GM21515 (cell line): ENCODE results near the gene SMCO2.
A peak's percentile ranks its signal among the peaks of the same experiment; 100 is the strongest.

ENCODE experiments used
- ATAC-seq: cut with Tn5 transposase; IDR thresholded peaks from one replicate; pipeline ENCODE4 v1.9.1; 2021; ENCODE audit not compliant: unreplicated experiment

Gene SMCO2

DNA sequence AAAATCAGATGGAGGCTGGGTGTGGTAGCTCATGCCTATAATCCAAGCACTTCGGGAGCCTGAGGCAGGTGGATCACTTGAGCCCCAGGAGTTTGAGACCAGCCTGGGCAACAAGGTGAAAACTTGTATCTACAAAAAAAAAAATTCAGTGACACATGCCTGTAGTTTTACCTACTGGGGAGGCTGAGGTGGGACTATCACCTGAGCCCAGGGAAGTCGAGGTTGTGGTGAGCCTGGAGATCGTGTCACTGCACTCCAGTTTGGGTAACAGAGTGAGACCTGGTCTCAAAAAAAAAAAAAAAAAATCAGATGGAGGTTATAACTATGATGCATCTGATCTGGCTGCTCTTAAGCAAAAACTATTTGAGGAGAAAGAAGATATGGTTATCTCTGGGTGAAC, 50.9 kb downstream of the SMCO2 start:
- ATAC-seq: no peak

DNA sequence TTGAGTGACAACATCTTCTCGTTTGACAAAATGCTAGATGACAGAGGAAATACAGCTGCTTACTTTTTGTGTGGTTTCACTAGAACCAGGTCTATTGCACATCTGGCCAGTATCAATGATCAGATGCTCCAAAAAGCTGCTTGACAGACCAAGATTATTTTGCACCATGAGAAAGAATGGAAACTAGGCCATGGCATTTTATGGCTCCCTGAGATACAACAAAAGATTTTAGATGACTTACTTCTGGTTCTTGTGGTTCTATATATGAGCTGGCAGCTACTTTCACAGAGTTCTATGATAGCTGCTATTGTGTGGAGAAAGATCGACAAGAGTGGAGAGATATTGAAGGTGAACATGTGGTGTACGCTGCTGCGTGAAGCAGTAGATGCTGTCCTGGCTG, 51.6 kb downstream of the SMCO2 start:
- ATAC-seq: no peak

DNA sequence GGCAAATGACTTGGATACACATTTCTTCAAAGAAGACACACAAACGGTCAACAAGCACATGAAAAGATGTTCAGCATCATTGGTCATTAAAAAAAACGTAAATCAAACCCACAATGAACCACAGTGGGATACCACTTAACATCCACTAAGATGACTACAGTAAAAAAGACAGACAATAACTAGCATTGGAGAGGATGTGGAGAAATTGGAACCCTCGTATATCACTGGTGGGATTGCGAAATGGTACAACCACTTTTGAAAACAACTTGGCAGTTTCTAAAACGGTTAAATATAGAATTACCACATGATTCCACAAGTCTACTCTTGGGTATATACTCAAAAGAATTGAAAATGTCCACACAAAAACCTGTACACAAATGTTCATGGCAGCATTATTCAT, 52.2 kb downstream of the SMCO2 start:
- ATAC-seq: no peak

DNA sequence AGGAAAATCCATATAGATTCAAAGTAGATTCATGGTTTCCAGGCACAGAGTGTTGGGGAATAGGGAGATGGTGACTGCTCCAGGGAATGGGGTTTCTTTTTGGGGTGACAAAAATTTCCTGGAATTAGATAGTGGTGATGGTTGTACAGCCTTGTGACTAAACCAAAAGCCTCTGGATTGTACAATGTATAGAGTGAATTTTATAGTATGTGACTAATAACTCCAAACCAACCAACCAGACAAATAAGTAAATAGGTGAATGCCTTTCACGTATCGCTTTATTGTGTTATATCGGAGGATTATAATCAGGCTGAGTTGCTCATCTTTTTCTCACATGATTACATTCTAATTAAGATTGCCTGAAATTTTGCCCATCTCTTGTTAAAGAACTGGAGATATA, 52.8 kb downstream of the SMCO2 start:
- no peak for ATAC-seq

DNA sequence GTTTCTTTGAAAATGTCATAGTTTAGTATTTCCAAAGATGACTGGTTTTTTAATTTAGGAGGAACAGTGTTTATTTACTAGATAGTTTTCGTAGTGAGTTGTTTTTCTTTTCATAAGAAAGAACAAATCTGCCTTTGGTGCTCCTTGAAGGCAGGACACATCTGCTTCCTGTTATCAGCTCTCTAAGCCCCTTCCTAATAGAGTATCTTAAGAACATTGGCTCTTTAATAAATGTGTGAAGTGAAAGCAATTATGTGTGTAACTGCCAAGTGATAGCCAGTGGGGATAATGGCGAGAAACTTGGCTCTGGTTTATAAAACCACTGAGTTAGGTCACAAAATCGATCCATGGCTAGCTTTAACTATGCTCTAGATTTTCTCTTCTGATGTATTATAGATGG, 54.0 kb downstream of the SMCO2 start:
- no peak for ATAC-seq

DNA sequence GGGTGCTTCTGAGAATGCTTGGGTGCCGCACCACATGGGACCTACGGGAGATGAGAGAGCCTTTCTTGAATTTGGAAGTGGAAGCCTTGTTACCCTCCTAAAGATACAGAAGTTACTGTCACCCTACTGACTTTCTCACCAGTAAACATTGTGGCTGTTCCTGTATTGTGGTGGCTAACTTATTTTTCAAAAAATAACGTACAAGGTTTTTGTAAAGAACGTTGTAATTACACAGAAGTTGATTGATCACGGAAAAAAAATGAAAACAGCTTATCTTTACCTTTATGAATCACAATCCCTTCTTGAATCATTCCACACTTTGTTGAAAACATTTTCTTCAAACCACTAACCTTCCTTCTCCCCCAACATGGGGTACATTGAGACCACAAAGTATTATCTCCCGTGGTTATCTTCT, 55.5 kb downstream of the SMCO2 start:
- no peak for ATAC-seq

DNA sequence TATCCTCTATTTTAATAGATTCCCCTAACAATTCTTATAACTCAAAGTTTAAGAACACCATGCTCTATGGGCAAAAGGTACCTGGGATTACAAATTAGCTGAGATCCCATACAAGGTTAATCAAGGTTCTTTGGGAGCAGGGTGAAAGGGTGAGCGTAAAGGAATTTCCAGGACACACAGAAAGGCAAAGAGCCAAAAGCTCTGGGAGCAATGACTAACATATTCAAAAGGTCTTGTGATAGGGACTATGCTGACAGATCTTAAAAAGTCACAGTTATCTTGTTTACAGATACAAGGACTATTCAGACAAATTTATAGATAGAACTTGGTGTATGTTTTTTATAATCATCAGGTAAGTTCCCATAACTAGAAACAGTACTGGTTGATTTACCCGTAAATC, 58.0 kb downstream of the SMCO2 start:
- no peak for ATAC-seq

DNA sequence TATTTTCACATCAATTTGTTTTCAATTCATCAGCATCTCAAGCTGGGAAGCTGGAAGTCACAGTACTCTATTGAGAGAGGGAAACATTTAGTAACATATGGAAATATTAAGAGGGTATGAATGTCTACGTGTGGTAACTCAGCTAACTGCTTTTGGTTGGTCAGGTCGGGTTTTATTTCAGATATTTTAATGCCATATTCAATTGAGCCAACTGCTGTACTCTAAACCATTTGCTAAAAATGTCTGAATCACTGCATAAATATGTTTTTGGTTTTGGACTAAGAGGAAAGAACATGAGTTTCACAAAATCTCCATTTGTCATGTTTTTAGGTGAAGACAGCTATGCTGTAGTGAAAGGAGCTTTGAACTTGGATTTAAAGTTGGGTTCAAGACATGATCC, 58.6 kb downstream of the SMCO2 start:
- no peak for ATAC-seq

DNA sequence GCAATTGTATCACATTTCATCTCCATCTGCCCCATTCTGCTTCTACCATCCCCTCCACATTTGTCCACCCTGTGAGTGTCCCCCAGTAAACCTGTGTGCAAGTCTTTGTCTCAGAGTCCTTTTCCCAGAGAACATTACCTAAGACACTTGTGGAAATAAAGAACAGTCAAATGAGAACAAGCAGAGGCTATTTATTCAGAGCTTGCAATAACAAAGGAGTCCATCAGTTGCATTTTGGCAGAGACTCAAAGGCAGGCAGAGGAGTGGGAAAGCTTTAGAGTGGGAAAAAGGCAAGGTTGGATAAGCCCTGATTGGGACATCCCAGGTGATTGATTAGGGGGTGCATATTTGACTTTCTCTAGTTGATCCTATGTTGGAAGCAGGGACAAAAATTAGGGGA, 59.2 kb downstream of the SMCO2 start:
- no peak for ATAC-seq

DNA sequence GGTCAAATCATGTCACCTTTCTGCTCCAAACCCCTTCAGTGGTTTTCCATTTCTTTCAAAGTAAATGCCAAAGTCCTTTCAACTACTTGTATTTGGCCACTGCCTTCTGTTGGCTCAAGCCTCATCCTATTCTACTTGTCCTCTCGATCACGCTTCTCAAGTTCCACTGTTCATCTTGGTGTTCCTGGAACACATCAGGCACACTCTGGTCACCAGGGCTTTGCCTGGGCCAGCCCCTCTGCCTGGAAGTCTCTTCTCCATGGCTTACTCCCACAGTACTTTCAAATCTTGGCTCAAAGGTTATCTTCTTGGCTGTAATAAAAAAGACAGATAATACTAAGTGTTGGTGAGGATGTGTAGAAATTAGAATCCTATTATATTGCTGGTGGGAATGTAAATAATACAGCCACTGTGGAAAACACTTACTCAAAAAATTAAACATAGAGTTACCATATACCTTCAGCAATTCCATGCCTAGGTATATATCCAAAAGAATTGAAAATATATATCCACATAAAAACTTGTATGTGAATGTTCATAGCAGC, 60.2 kb downstream of the SMCO2 start:
- ATAC-seq: no peak

DNA sequence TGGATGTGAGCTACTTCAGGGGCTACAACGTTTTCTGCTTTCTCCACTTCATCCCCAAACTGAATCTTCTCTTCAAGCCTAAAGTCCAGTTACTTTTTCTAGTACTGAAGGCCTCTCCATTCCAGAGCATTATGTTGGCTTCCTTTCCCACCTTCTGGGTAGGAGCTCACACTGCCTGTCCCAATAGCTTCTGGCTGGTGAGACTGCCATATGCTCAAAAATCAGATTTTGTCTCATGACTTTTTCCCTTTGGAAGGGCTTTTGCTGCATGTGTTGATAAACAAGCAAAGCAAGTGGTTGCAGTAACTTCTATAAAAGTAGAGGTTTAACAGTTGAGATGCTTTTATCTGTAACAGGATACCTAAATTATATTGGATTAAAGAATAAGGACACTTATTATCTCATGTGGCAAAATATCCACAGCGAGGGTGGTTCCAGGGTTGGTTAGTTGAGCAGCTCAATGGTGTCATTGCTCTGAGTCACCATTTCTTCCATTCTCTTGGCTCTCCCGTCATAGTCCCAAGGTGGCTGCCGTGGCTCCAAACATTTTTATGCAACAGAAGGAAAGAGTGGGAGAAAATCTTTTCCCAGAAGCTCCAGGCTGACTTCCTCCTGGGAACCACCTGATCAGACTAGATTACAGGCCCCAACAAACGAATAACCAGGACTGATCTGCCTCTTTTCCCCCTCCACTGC, 62.3 kb downstream of the SMCO2 start:
- ATAC-seq: no peak

DNA sequence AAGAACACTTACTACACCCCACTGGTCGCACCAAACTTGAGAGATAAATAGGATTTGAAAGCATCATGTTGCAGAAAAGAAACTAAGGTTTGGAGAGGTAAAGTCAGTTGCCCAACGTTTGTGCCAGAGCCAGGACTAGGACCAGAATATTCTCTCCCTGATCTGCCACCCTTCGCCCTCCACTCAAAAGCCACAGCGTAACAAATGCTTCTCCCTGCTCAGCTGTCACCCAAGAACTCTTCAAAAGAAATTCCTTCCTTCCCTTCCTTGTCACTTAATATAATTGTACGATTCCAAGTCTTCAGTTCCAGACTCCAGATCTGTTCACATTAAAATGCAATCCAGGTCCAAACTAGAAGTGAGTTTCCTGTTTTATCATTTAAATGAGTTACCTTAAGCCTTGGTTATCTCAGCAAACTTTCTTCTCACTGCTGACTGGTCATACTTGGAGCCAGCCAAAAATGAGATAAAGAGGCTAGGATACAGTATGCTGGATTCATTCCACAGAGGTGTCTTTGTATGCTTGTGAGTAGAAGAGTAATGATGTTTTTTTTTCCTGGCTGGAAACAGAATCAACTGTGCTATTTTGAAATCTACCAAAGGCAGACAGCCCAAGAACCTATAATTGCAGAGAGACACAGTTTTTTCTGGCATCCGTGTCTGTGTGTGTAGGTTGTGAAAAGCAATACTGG, 64.6 kb downstream of the SMCO2 start:
- ATAC-seq: no peak

DNA sequence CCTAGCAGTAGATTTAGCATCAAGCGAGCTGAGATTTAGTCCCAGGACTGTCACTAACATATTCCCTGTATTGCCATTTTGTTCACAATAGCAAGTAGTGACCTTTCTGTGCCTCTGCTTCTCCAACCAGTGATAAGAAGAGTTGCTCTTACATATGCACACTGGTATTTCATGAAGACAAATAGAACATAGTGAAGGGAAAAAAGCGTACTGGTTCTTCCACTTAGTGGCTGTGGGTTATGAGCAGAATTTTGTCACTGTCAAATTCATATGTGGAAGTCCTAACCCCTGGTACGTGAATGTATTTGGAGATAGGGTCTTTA, 65.1 kb downstream of the SMCO2 start:
- no peak for ATAC-seq

DNA sequence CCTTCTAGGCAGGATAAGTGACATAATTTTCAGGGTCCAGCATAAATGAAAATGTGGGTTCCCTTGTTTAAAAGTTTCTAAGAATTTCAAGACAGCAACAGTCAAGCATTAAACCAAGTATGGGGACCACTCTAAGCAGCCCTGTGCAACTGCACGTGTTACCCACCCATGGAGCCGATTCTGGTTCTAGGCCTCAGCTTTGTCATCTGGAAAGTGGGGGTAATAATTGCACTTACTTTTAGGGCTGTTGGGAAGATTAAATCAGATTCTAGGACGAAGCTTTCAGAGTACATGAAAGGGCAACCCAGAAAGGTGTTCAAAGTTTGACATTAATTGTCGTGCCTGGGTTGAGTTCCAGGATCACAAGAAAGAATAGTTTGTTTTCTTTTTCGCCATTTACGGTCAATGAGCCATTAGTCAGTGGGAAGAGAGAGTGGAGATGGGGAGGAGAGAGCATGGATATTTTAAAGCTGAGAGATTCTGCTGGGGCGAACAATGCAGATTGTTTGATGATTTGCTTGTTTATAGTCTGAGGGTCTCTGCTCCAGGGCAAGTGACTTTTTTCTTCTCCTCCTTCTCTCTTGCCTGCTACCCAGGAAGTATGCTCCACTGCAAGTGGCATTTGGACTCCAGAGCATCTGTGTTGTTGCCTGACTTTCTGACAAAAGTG, 66.8 kb downstream of the SMCO2 start:
- no peak for ATAC-seq

DNA sequence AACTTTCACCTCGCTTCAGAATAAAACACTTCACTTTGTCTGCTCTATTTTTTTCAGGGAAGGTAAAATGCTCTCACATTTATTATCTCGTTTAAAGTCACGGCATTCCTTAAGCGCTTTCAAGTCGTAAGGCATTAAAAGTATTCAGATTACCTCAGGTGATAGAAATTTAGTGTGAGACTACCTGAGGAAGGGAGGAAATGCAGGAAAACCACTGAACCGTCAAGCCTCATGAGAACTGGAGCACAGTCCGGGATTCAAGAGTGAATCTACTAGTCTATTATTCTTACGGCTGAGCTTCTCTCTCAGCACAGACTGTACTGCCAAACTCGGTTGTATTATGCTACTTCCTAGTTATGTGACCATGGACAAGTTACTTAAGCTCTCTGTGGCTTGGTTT, 69.1 kb downstream of the SMCO2 start:
- no peak for ATAC-seq

DNA sequence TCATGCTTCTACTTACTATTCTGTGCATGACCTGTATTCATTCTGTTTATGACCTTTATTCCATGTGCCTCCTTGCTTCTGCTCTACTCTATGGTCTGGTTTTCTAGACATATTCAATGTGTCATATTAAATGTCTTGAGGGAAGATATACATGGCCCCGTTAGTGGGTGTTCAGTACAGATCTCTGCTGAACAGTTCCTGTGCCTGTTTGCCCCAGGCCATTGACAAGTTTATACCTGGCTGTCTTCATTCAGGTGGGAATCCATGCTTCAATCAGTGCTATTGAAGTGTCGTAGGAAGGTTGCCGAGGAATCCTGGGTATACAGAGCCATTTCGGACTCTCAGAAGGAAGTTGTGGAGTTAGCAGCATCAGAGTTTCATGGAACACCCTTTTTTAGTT, 70.1 kb downstream of the SMCO2 start:
- no peak for ATAC-seq

DNA sequence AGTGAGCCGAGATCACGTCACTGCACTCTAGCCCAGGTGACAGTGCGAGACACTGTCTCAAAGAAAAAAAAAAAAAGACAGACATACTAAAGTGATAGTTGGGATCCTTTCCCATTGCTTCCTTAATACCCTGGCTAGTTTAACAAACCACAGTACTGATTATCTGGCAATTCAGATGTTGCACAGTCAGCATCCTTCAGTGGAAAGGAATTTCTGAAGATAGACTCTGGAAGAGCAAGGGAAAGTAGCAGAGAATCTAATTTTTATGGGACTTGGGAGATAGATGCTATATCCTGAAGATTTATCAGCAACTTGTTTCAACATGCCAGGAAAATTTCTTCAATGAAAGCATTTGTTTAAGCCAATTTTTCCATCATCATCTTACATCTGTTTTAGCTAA, 71.0 kb downstream of the SMCO2 start:
- no peak for ATAC-seq

DNA sequence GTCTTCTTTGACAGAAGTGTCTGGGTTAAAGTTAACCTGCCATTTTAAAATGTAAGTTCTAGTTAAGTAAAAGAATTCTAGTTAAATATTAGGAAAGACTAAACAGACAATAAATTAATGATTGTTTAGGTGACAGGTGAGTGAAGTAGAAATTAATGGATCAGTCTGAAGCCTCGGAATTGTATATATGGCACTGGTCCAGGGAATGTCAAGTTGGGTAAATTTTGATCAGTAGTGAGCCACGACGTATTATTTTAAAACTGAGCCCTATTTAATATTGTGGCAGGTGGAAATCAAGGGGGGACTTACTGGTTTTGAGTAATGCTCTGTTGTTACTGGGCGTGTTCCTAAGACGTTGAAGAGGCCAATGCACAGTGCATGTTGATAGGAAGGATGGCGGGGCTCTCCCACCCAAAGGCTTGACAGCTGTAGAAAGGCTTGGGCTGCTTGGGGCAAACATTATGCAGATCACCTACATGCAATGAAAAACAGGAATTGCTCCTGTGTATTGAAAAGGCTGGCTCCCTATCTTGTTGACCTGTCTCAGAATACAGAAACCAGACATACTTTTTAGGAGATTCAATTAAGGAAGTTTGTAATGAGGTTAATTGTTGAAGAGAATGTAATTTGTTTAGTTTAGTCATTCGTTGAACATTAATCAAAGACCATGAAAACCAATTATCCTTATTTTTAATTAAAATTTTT, 71.6 kb downstream of the SMCO2 start:
- ATAC-seq: no peak

DNA sequence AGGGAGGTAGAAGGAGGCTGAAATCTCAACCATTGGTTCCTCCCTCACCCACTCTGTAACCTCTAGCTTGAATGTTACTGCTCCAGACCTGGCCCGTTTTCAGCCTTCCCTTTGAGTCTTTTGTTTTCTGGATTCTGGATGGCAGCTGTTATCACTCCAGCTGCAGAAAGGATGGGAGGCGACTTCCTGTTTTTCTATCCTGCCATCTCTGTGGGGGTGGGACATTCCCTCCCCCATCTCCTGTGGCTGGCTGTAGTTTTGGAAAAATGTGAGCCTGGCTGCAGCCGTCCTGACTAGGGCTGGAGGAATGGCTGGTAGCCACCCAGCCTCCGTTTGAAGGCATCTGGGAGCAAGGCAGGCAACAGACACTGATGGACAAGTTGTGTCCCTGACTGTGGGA, 74.5 kb downstream of the SMCO2 start:
- ATAC-seq: no peak

DNA sequence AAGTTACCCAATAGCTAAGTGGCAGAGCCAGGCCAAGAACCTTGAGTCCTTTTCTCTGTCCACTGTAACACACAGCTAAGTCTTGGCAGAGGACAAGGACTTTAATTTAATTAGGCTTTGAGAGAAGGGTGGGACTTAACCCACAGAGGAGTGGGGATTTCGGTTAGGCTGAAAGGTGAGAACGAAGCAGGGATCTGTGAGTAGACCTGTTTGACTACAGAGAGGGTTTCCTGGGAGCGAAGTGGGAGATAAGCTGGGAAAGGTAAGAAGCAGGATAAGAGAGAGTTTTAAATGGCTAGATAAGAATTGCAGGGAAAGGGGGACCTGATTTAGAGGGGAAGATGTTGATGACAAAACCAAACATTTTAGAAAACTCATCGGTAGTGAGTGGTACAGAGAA, 75.4 kb downstream of the SMCO2 start:
- no peak for ATAC-seq

DNA sequence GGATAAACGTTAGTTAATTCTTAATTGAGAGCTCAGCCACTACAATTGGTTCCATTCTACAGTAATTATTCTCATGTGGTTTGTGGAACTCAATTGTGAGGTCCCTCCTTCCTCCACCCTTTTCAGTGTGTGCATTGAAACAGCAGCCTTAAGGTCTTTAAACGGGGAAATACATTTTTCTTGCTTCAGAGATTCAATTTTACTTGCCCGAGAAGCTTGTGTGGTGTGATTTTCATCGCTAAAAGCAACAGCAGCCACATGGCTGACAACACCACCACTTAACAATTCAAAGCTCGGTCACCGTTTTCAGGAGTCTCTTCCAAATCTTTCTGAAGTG, 76.7 kb downstream of the SMCO2 start:
- peak; percentile 19 for ATAC-seq
